ENCODE measurements around the gene NRAP.

The NRAP gene

GRCh38 chr10:113569576-113569975 lies 94.3 kb downstream of the NRAP start:
- Histone ChIP-seq H3K36me3 (replicated peaks) (no peaks in the 10 kb centered on the region), H3K27me3 (ENCODE audit: low read depth) (peaks cover 3% of the 10 kb centered on the region; the same call in 1 of the 2 replicates), H3K4me1 (no peaks in the 10 kb centered on the region), H3K4me3 (no peak overlapping the region), H3K9me3 (no peaks in the 10 kb centered on the region)
- DNase-seq (ENCODE audit: low spot score in 2 of 2), result no peak
- in situ Hi-C loops (cut with MboI; ENCODE audit: low sequenced_read_pairs), result no loop called here

GRCh38 chr10:113566888-113567287 lies 97.0 kb downstream of the NRAP start:
- Histone ChIP-seq H3K9me3 (no peaks in the 10 kb centered on the region), H3K4me1 (peaks cover 5% of the 10 kb centered on the region), H3K4me3 (no peak overlapping the region), H3K36me3 (replicated peaks) (no peaks in the 10 kb centered on the region), H3K27me3 (ENCODE audit: low read depth) (no peaks in the 10 kb centered on the region)
- in situ Hi-C loops (cut with MboI; ENCODE audit: low sequenced_read_pairs), result no loop called here
- no peak for DNase-seq (ENCODE audit: low spot score in 2 of 2)

- H3K4me1 ChIP-seq, result peaks cover 5% of the 10 kb centered on the region
- no peak for DNase-seq (ENCODE audit: low spot score in 2 of 2)
- H3K4me3 ChIP-seq, result no peak overlapping the region
- no peaks in the 10 kb centered on the region for H3K27me3 ChIP-seq (ENCODE audit: low read depth)
- H3K9me3 ChIP-seq, result no peaks in the 10 kb centered on the region
- H3K36me3 ChIP-seq (replicated peaks), result no peaks in the 10 kb centered on the region
- in situ Hi-C loops (cut with MboI; ENCODE audit: low sequenced_read_pairs), result no loop called here
Observed at GRCh38 chr10:113565364-113565763, 98.5 kb downstream of the NRAP start.

- no peaks in the 10 kb centered on the region for H3K36me3 ChIP-seq (replicated peaks)
- DNase-seq (ENCODE audit: low spot score in 2 of 2), result peak; percentile 69 to 84
Observed at GRCh38 chr10:113563306-113564088, 100.3 kb downstream of the NRAP start.

GRCh38 chr10:113562704-113563103 lies 101.1 kb downstream of the NRAP start:
- Histone ChIP-seq H3K27me3 (ENCODE audit: low read depth) (0 out of 2 replicates have a peak, but pooled peaks cover 4% of the 10 kb centered on the region), H3K4me1 (peaks cover 5% of the 10 kb centered on the region), H3K9me3 (no peaks in the 10 kb centered on the region), H3K4me3 (no peak overlapping the region), H3K36me3 (replicated peaks) (no peaks in the 10 kb centered on the region)
- in situ Hi-C loops (cut with MboI; ENCODE audit: low sequenced_read_pairs), result no loop called here
- DNase-seq (ENCODE audit: low spot score in 2 of 2), result no peak

More at GRCh38 chr10:113563306-113564088, 100.3 kb downstream of the NRAP start:
- Histone ChIP-seq H3K4me1 (peaks cover 5% of the 10 kb centered on the region), H3K4me3 (peak overlapping the region; percentile 12; the same call in 1 of the 2 replicates), H3K9me3 (no peaks in the 10 kb centered on the region), H3K27me3 (ENCODE audit: low read depth) (no peaks in the 10 kb centered on the region)
- in situ Hi-C loops (cut with MboI; ENCODE audit: low sequenced_read_pairs), result no loop called here

GRCh38 chr10:113562069-113562468 lies 101.8 kb downstream of the NRAP start:
- in situ Hi-C loops (cut with MboI; ENCODE audit: low sequenced_read_pairs), result no loop called here

GRCh38 chr10:113561214-113561613 lies 102.6 kb downstream of the NRAP start:
- H3K4me1 ChIP-seq, result peaks cover 5% of the 10 kb centered on the region
- in situ Hi-C loops (cut with MboI; ENCODE audit: low sequenced_read_pairs), result no loop called here
- H3K27me3 ChIP-seq (ENCODE audit: low read depth), result 0 out of 2 replicates have a peak, but pooled peaks cover 4% of the 10 kb centered on the region
- no peaks in the 10 kb centered on the region for H3K36me3 ChIP-seq (replicated peaks)
- H3K9me3 ChIP-seq, result no peaks in the 10 kb centered on the region
- H3K4me3 ChIP-seq, result no peak overlapping the region
- DNase-seq (ENCODE audit: low spot score in 2 of 2), result no peak

More at GRCh38 chr10:113562069-113562468, 101.8 kb downstream of the NRAP start:
- no peak overlapping the region for H3K4me3 ChIP-seq
- 0 out of 2 replicates have a peak, but pooled peaks cover 4% of the 10 kb centered on the region for H3K27me3 ChIP-seq (ENCODE audit: low read depth)
- H3K4me1 ChIP-seq, result peaks cover 5% of the 10 kb centered on the region
- H3K9me3 ChIP-seq, result no peaks in the 10 kb centered on the region
- no peaks in the 10 kb centered on the region for H3K36me3 ChIP-seq (replicated peaks)
- no peak for DNase-seq (ENCODE audit: low spot score in 2 of 2)

GRCh38 chr10:113560071-113560470 lies 103.8 kb downstream of the NRAP start:
- in situ Hi-C loops (cut with MboI; ENCODE audit: low sequenced_read_pairs), result no loop called here
- H3K27me3 ChIP-seq (ENCODE audit: low read depth), result 0 out of 2 replicates have a peak, but pooled peaks cover 4% of the 10 kb centered on the region
- H3K36me3 ChIP-seq (replicated peaks), result no peaks in the 10 kb centered on the region

GRCh38 chr10:113557903-113558321 lies 105.9 kb downstream of the NRAP start:
- DNase-seq (ENCODE audit: low spot score in 2 of 2), result no peak
- in situ Hi-C loops (cut with MboI; ENCODE audit: low sequenced_read_pairs), result no loop called here
- no peaks in the 10 kb centered on the region for H3K9me3 ChIP-seq
- H3K4me3 ChIP-seq, result no peak overlapping the region
- no peaks in the 10 kb centered on the region for H3K36me3 ChIP-seq (replicated peaks)
- H3K4me1 ChIP-seq, result peaks cover under 1% of the 10 kb centered on the region
- H3K27me3 ChIP-seq (ENCODE audit: low read depth), result 0 out of 2 replicates have a peak, but pooled peaks cover 4% of the 10 kb centered on the region

More at GRCh38 chr10:113560071-113560470, 103.8 kb downstream of the NRAP start:
- no peak overlapping the region for H3K4me3 ChIP-seq
- H3K4me1 ChIP-seq, result peaks cover 5% of the 10 kb centered on the region
- H3K9me3 ChIP-seq, result no peaks in the 10 kb centered on the region
- no peak for DNase-seq (ENCODE audit: low spot score in 2 of 2)

- Histone ChIP-seq H3K9me3 (no peaks in the 10 kb centered on the region), H3K4me1 (no peaks in the 10 kb centered on the region), H3K27me3 (ENCODE audit: low read depth) (0 out of 2 replicates have a peak, but pooled peaks cover 4% of the 10 kb centered on the region), H3K4me3 (no peak overlapping the region), H3K36me3 (replicated peaks) (no peaks in the 10 kb centered on the region)
- in situ Hi-C loops (cut with MboI; ENCODE audit: low sequenced_read_pairs), result no loop called here
- no peak for DNase-seq (ENCODE audit: low spot score in 2 of 2)
Observed at GRCh38 chr10:113557424-113557862, 106.4 kb downstream of the NRAP start.

- no peak for DNase-seq (ENCODE audit: low spot score in 2 of 2)
- Histone ChIP-seq H3K4me1 (no peaks in the 10 kb centered on the region), H3K36me3 (replicated peaks) (no peaks in the 10 kb centered on the region), H3K27me3 (ENCODE audit: low read depth) (0 out of 2 replicates have a peak, but pooled peaks cover 4% of the 10 kb centered on the region), H3K4me3 (no peak overlapping the region), H3K9me3 (no peaks in the 10 kb centered on the region)
- in situ Hi-C loops (cut with MboI; ENCODE audit: low sequenced_read_pairs), result no loop called here
Observed at GRCh38 chr10:113555751-113556150, 108.1 kb downstream of the NRAP start.

- in situ Hi-C loops (cut with MboI; ENCODE audit: low sequenced_read_pairs), result no loop called here
- no peaks in the 10 kb centered on the region for H3K36me3 ChIP-seq (replicated peaks)
- H3K9me3 ChIP-seq, result no peaks in the 10 kb centered on the region
- H3K4me1 ChIP-seq, result no peaks in the 10 kb centered on the region
- H3K27me3 ChIP-seq (ENCODE audit: low read depth), result 0 out of 2 replicates have a peak, but pooled peaks cover 4% of the 10 kb centered on the region
- no peak overlapping the region for H3K4me3 ChIP-seq
- DNase-seq (ENCODE audit: low spot score in 2 of 2), result no peak
Observed at GRCh38 chr10:113555245-113555644, 108.6 kb downstream of the NRAP start.

- H3K27me3 ChIP-seq (ENCODE audit: low read depth), result 0 out of 2 replicates have a peak, but pooled peaks cover 4% of the 10 kb centered on the region
- 0 out of 2 replicates have a peak, but pooled peaks cover 2% of the 10 kb centered on the region for H3K4me1 ChIP-seq
- no peaks in the 10 kb centered on the region for H3K9me3 ChIP-seq
- H3K36me3 ChIP-seq (replicated peaks), result no peaks in the 10 kb centered on the region
- no peak for DNase-seq (ENCODE audit: low spot score in 2 of 2)
- H3K4me3 ChIP-seq, result no peak overlapping the region
- in situ Hi-C loops (cut with MboI; ENCODE audit: low sequenced_read_pairs), result no loop called here
Observed at GRCh38 chr10:113554214-113554613, 109.6 kb downstream of the NRAP start.

GRCh38 chr10:113553149-113553548 lies 110.7 kb downstream of the NRAP start:
- 0 out of 2 replicates have a peak, but pooled peaks cover 4% of the 10 kb centered on the region for H3K27me3 ChIP-seq (ENCODE audit: low read depth)
- peak in 1 of 2 experiments; percentile 29 for DNase-seq (ENCODE audit: low spot score in 2 of 2)
- H3K36me3 ChIP-seq (replicated peaks), result no peaks in the 10 kb centered on the region
- H3K4me3 ChIP-seq, result no peak overlapping the region
- in situ Hi-C loops (cut with MboI; ENCODE audit: low sequenced_read_pairs), result no loop called here
- H3K4me1 ChIP-seq, result 0 out of 2 replicates have a peak, but pooled peaks cover 2% of the 10 kb centered on the region
- H3K9me3 ChIP-seq, result no peaks in the 10 kb centered on the region
